Stimulated activated CD4-positive, alpha-beta T cell treated with anti-CD3 and anti-CD28 coated beads, Interleukin-1b, Interleukin-23, amount 100 ng/mL, for 4 hours (primary cell): Measurements from ENCODE around the gene BSCL2.
"Not testable (repeated sequence)": the region's sequence is repeated elsewhere in the genome, so short reads cannot be mapped to it uniquely, and the experiment has no call there.

Source experiments
- DNase-seq, 2 donors: peaks; one replicate each; pipeline ENCODE4 v3.0.0-alpha.2; 2020; ENCODE audit warnings: low read depth in 2 of 2

BSCL2 gene

DNA sequence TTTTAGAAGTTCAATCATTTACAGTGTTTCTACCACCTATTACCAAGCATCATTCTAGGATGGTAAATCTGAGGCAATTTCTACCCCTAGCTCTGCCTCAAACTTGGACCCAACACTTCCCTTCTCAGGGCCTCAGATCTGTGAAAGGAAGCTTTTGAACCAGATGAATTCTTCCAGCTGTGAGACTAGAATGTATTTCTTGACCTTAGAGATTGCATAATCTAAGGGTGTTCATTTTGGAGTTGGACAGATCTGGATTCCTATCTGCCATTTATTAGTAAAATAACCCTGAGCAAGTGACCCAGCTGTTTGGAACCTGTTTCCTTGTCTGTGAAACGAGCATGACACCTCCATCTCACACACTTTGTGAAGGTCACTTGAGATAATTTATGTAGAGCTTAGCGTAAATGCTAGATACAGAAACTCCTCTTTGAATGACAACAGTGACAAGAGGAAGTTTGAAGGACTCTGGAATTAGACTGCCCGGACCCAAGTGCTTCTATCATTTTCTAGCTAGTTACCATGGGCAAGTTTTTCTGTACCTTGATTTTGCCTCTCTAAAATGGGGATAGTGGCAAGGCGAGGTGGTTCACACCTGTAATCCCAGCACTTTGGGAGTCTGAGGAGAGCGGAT, 50.3 kb downstream of the BSCL2 start:
- DNase-seq: no peak

DNA sequence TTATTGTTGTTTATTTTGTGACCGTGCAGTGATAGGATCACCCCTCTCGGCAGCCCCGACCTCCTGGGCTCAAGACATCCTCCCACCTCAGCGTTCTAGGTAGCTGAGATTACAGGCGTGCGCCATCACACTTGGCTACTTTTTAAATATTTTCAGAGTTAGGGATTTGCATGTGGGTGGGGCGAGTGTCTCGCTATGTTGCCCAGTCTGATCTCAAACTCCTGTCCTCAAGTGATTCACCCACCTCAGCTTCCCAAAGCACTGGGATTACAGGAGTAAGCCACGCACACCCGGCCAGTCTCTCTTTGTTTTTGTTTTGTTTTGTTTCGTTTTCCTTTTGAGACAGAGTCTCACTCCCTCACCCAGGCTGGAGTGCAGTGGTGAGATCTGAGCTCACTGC, 52.9 kb downstream of the BSCL2 start:
- DNase-seq: no peak

DNA sequence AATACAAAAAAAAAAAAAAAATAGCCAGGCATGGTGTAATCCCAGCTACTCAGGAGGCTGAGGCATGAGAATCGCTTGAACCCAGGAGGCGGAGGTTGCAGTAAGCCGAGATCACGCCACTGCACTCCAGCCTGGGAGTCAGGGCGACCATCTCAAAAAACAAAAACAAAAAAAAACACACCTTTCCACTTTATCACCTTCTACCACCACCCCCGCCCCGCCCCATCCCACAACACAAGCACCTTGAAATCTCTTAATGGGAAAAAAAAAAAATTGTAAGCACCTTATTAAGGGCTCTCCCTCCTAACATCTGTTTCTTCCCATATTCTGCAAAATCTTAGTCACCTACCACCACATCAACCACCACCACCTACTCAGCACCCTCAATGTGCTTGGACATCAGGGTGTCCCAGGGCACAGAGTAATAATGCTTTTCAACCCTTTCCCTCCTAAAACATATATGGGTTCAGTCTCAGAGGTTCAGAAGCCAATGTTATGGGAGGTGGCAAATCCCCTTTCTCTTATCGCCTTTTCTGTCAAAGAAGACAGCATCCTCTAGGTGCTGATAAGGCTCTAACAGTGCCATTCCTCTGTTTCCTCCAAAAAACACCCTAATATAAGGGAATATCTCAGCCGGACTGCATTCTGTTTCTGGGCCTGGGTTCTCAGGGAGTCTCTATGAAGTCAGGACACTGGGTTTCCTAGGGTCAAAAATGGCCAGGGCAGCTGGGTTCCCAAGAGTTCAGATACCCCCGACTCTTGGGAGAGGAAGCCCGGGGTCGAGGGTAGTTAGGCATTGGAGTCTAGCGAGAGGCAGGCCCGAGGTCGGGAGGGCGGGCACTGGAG, 54.8 kb downstream of the BSCL2 start:
- DNase-seq: no peak

DNA sequence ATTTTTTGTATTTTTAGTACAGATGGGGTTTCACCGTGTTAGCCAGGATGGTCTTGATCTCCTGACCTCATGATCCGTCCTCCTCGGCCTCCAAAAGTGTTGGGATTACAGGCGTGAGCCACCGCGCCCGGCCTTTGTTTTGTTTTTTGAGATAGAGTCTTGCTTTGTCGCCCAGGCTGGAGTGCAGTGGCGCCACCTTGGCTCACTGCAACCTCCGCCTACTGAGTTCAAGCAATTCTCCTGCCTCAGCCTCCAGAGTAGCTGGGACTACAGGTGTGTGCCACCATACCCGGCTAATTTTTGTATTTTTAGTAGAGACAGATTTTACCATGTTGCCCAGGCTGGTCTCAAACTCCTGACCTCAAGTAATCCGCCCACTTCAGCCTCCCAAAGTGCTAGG, 56.9 kb downstream of the BSCL2 start:
- DNase-seq: not testable (repeated sequence)

DNA sequence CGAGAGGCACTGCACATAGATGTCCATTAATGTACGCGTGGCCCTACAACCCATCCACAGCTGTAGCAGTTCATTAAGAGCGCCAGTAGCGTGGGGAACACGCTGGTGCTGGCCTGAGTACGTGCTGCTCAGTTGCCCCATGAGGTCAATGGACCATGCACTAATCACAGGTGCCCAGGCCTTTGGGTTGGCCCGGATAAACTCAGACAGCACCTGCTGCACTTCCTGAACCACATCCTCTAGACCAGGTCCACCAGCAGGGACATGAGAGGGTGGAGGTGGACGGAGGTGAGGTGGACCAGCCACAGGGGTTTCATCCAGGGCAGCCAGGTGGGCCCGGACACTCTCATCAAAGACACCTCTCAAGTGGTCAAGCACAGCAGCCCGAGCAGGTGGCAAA, 57.7 kb downstream of the BSCL2 start:
- DNase-seq: no peak

DNA sequence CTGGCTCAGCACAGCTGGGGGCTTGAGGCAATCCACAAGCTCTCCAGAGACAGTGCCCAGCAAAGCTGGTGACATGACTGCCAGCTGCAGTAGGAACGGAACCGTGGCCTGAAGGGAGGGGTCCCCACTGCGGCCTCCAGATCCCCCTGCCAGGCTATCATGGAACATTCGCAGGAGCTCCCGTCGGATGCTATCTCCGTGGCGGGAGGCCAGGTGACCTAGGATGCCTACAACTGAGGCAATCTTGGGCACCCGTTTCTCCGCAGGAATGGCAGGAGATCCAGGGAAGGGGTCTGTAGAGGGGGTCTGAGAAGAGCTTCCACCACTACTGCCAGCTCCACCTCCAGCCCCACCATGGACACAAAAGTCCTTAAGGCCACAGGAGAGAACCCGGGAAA, 58.3 kb downstream of the BSCL2 start:
- no peak for DNase-seq

DNA sequence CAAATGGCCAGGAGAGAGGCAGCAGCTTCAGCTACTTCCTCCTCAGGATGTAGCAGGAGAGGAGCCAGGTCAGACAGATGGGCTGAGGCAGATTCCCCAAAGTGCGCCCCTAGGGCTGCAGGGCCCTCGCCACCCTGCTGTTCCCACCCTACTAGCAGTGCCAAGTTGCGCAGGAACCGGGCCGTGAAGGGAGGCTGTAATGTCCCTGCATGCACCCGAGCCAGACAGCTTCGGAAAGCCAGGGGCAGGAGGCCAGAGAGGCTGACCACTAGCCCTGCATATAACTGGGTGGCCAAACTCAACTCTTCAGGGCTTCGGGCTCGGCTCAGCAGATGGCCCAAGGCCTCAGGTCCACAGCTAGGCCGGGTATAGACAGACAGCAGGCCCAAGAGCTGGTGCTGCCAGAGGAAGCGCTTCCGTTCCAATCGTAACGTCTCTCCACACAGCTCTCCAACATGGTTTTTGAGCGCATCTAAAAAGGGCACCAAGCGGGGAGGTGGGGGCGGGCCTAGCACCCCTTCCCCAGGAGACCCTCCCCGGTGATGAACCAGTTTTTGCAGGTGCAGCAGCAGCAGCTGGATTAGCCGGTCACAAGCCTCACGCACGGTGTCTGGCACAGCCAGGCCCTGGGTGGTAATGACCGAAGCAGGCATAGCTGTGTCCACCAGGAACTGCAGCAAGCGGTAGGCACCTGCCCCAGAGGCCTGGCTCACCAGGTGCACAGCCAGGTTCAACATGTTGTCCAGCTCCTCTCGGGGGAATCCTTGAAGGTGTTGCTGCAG, 58.8 kb downstream of the BSCL2 start:
- DNase-seq: no peak

DNA sequence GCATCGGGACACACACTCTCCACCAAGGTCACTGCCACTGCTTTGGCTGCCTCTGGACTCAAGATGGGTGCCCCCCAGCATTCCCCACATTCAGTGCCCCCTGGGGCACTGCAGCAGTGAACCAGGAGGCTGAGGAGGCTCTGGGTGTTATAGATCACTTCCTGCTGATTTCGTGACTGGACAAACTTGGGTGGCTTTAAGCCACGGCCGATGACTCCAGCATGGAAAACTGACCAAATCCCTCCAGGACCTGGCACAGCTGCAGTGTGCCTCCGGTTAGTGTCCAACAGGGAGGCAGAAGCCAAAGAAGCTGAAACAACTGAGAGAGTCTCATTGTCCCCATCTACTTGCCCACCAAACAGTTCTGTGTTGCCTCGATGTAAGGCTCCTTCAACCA, 59.6 kb downstream of the BSCL2 start:
- no peak for DNase-seq

DNA sequence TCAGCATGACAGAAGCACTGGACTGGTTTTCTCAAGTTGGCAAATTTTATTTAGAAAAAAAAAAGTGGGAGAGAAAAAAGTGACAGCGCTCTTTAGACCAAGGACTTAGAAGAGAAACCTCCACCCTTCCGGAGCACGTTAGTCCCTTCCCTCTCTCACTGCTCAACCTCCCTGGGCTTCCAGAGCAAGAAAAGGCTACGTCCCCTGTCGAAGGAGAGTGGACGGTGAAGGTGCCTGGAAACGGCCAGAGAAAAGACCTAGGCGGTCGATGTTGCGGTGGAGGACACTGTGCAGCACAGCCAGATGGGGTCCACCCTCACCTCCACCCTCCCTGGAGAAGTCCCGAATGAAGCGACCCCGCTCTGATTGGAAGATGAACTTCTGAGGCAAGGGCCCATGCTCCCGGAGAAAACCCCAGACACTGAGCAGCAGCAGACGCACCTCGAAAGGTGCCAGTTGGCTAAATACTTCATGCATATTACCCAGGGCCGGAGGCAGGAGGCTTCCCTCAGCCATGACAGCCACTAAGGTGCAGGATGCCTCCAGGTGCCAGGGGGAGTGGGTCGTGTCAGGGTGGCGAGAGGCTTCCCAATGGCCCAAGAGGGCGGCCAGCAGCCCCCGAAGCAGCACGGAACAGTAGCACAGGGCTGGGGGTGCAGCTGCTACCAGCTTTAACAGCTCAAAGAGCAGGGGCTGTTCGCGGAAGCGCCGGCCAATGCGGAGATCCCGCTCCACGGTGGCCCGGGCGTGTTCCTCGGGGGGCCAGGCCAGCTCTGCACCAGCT, 60.2 kb downstream of the BSCL2 start:
- DNase-seq: no peak

DNA sequence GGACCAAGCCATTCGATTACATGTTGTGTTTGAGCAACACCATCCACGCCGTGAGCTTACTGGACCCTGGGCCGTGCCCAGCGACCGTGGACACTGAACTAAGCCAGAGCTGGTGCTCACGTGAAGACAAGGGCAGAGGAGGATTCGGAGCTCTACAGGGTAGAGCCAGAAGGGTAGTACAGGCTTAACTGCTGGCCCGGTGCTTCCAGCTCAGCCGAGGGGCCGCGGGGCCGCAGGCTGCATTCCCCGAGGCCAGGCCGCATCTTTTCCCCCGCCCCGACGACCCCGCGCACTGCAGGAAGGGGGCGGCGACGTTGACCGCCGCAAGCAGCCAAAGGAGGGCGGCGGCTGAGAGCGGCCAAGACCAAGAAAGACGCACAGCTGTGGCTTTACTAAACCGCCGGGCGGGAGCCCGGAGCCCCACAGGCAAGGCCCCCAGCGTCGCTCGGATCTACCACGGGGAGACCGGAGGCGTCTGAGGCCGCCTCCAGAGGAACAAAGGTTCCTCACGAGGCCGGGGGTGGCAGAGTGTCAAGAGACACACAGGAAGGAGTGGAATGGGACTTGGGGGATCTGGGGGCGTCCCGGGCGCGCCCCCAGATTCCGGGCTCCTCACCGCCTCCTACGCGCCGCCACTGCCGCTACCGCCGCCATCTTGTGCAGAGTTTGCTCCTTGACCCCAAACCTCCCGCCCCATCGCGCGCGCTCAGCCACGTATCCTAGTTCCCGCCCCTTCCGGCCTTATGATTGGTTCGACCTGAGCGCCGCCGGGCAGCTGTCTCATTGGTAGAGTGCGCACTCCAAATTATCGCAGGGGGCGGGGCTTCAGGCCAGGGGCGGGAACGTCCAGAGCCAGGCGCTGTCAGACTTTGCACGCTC, 61.0 kb downstream of the BSCL2 start, which contains the start of gene GANAB:
TSS of gene GANAB (minus strand) at position 668 of the 879 bp plus-strand sequence. CDS start at position 654, 14 bp downstream.
- peak; percentile 99 for DNase-seq

DNA sequence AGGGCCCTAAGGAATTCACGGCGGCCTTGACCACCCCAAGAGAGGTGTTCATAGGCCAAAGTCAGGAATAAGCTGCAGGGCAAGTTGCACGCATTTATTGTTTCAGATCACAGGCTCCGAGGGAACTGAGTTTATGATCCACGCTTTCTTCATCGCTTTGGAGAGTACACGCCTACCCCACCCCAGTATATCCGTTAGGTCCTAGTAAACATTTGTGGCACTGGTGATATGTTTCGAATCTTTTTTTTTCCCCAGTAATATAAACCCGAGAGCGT, 61.6 kb downstream of the BSCL2 start:
- no peak for DNase-seq

DNA sequence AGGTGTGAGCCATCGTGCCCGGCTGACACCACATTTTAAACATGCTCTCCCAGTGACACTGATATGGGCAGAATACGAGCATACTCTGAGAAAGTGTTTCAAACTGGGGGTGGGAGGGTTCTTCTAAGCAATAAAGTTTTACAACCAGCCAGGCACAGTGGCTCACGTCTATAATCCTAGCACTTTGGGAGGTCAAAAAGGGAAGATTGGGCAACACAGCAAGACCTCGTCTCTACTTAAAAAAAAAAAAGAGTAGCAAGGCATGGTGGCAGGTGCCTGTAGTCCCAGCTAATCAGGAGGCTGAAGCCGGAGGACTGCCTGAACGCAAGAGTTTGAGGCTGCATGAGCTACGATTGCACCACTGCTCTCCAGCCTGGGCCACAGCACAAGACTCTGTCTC, 63.0 kb downstream of the BSCL2 start:
- no peak for DNase-seq
